OCI-LY1 (cell line): ENCODE data around the gene ABCC4.

Source experiments
- H2AFZ ChIP-seq: fragments of 200-600 bp; sonication (generic), shearing (Covaris generic); 2 replicates; pipeline ENCODE4 v1.6.0; 2014; ENCODE audit warnings: antibody characterized with exemption, mild to moderate bottlenecking, low read length
- H3F3A ChIP-seq: fragments of 200-600 bp; sonication (generic), shearing (Covaris generic); 2 replicates; pipeline ENCODE4 v1.6.0; 2014; ENCODE audit warnings: mild to moderate bottlenecking, antibody characterized with exemption, low read length, moderate library complexity; ENCODE audit not compliant: insufficient read depth
- H3K27ac ChIP-seq: fragments of 200-600 bp; sonication (generic); 2 replicates; pipeline ENCODE4 v1.5.1; 2014; ENCODE audit warnings: low read length, mixed run types, mild to moderate bottlenecking, low read depth; ENCODE audit not compliant: poor library complexity, severe bottlenecking
- H3K27me3 ChIP-seq: fragments of 200-600 bp; sonication (generic); 2 replicates; pipeline ENCODE4 v1.6.0; 2014; ENCODE audit warnings: antibody characterized with exemption, mild to moderate bottlenecking, low read length, moderate library complexity; ENCODE audit not compliant: insufficient read depth
- H3K36me3 ChIP-seq: fragments of 200-600 bp; sonication (generic); 2 replicates; pipeline ENCODE4 v1.6.1; 2014; ENCODE audit warnings: mild to moderate bottlenecking, antibody characterized with exemption, low read length, moderate library complexity, mixed read lengths; ENCODE audit not compliant: insufficient read depth
- H3K4me1 ChIP-seq: fragments of 200-600 bp; sonication (generic); 2 replicates; pipeline ENCODE4 v1.5.1; 2014; ENCODE audit warnings: mild to moderate bottlenecking, low read length, moderate library complexity; ENCODE audit not compliant: insufficient read depth, severe bottlenecking
- H3K4me2 ChIP-seq: fragments of 200-600 bp; sonication (generic), shearing (Covaris generic); 2 replicates; pipeline ENCODE4 v1.6.1; 2014; ENCODE audit warnings: low read length
- H3K4me3 ChIP-seq: fragments of 200-600 bp; sonication (generic); 2 replicates; pipeline ENCODE4 v1.5.1; 2014; ENCODE audit warnings: low read length, low read depth, mild to moderate bottlenecking, mixed read lengths; ENCODE audit not compliant: poor library complexity, severe bottlenecking
- H3K79me2 ChIP-seq: fragments of 200-600 bp; shearing (Covaris generic); 2 replicates; pipeline ENCODE4 v1.6.1; 2016; ENCODE audit warnings: mixed run types, low read length, mixed read lengths; ENCODE audit not compliant: insufficient read depth
- H3K9ac ChIP-seq: fragments of 200-600 bp; sonication (generic), shearing (Covaris generic); 2 replicates; pipeline ENCODE4 v1.6.1; 2014; ENCODE audit warnings: mild to moderate bottlenecking, low read length, mixed read lengths
- H3K9me2 ChIP-seq: fragments of 200-600 bp; sonication (generic), shearing (Covaris generic); 2 replicates; pipeline ENCODE4 v1.6.1; 2014; ENCODE audit warnings: low read depth, mild to moderate bottlenecking, low read length, mixed read lengths
- H3K9me3 ChIP-seq: fragments of 200-600 bp; shearing (Covaris generic); 2 replicates; pipeline ENCODE4 v1.6.1; 2014; ENCODE audit warnings: low read length, mixed read lengths
- H4K20me1 ChIP-seq: fragments of 200-600 bp; sonication (generic), shearing (Covaris generic); 2 replicates; pipeline ENCODE4 v1.6.0; 2016; ENCODE audit warnings: mild to moderate bottlenecking, low read length; ENCODE audit not compliant: insufficient read depth
- CTCF ChIP-seq: fragments of 200-600 bp; sonication (generic), shearing (Covaris generic); IDR thresholded peaks from 2 replicates; pipeline ENCODE4 v1.5.1; 2017; ENCODE audit warnings: mild to moderate bottlenecking, antibody characterized with exemption, low read length, moderate library complexity, mixed read lengths
- EZH2 ChIP-seq: fragments of 200-600 bp; sonication (generic), shearing (Covaris generic); IDR thresholded peaks from 2 replicates; pipeline ENCODE4 v1.8.0; 2017; ENCODE audit warnings: borderline replicate concordance, mixed run types, mild to moderate bottlenecking, antibody characterized with exemption, low read length, moderate library complexity, mixed read lengths

ABCC4 gene

GRCh38 chr13:94988654-94989053 is 312.6 kb downstream of the ABCC4 start:
- Histone ChIP-seq H3K4me2 (no peak overlapping the region), H3K9ac (no peak overlapping the region), H3K27ac (no peak overlapping the region), H3K27me3 (no peaks in the 10 kb centered on the region), H3K36me3 (no peaks in the 10 kb centered on the region), H3K9me2 (no peaks in the 10 kb centered on the region), H3F3A (no peaks in the 10 kb centered on the region), H3K4me1 (no peaks in the 10 kb centered on the region), H4K20me1 (no peaks in the 10 kb centered on the region), H3K79me2 (no peaks in the 10 kb centered on the region), H3K9me3 (no peaks in the 10 kb centered on the region), H2AFZ (no peak overlapping the region), H3K4me3 (no peak overlapping the region)
- TF ChIP-seq EZH2, result no peak
- TF ChIP-seq CTCF, result peak; percentile 10; the same call in 1 of the 2 replicates

GRCh38 chr13:94987869-94988268 is 313.4 kb downstream of the ABCC4 start:
- Histone ChIP-seq H3K4me2 (no peak overlapping the region), H3K9ac (no peak overlapping the region), H3K9me2 (no peaks in the 10 kb centered on the region), H4K20me1 (no peaks in the 10 kb centered on the region), H2AFZ (no peak overlapping the region), H3K27me3 (no peaks in the 10 kb centered on the region), H3K79me2 (no peaks in the 10 kb centered on the region), H3K27ac (no peak overlapping the region), H3F3A (no peaks in the 10 kb centered on the region), H3K36me3 (no peaks in the 10 kb centered on the region), H3K4me3 (no peak overlapping the region), H3K4me1 (no peaks in the 10 kb centered on the region), H3K9me3 (no peaks in the 10 kb centered on the region)
- TF ChIP-seq CTCF, result no peak
- TF ChIP-seq EZH2, result no peak

- H3K79me2 ChIP-seq, result no peaks in the 10 kb centered on the region
- H3K36me3 ChIP-seq, result no peaks in the 10 kb centered on the region
- no peak for TF ChIP-seq EZH2
- no peak for TF ChIP-seq CTCF
- H3K27ac ChIP-seq, result no peak overlapping the region
- no peak overlapping the region for H3K4me3 ChIP-seq
- H3K27me3 ChIP-seq, result no peaks in the 10 kb centered on the region
- no peaks in the 10 kb centered on the region for H3K4me1 ChIP-seq
- H3K9me3 ChIP-seq, result no peaks in the 10 kb centered on the region
- no peak overlapping the region for H3K9ac ChIP-seq
- no peak overlapping the region for H3K4me2 ChIP-seq
- no peak overlapping the region for H2AFZ ChIP-seq
- H4K20me1 ChIP-seq, result no peaks in the 10 kb centered on the region
- H3F3A ChIP-seq, result no peaks in the 10 kb centered on the region
- no peaks in the 10 kb centered on the region for H3K9me2 ChIP-seq
Observed at GRCh38 chr13:94987081-94987480, 314.2 kb downstream of the ABCC4 start.
